ENCODE results near the gene TMEFF1. TPM values are rescaled to one million over a fixed set of nuclear protein-coding genes. Genes with fewer than 3 reads are reported as not detected.

The TMEFF1 gene
- total and polyA plus RNA-seq, 10 of the 15 experiments (the other 5 are each of a cell fraction or from before 2014, with no cell fraction given), result 0.03 to 0.55 (median 0.11) TPM; not detected in 3

DNA sequence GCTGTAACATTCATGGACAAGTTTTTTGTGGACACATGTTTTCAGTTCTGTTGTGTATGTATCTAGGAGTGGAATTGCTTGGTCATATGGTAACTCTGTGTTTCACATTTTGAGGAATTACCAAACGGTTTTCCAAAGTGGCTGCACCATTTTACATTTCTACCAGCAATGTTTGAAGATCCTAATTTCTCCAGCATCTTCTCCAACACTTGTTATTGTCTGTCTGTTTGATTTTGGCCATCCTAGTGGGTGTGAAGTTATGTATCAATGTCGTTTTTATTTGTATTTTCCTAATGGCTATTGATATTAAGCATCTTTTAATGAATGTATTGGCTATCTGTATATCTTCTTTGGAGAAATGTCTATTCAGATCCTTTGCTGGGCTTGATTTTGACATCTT lies 6.9 kb downstream of the TMEFF1 start:
- TF ChIP-seq BCLAF1 (IDR thresholded peaks at IDR 0.05) (no peak), ATF7 (IDR thresholded peaks at IDR 0.05; ENCODE audit: low read depth) (no peak), NFIC (IDR thresholded peaks at IDR 0.05; ENCODE audit: low read depth, low read length) (no peak), JUNB (IDR thresholded peaks at IDR 0.05) (no peak), CHD4 (IDR thresholded peaks at IDR 0.05) (no peak), ESRRA (IDR thresholded peaks at IDR 0.05; ENCODE audit: low read length) (no peak), POLR2A (IDR thresholded peaks at IDR 0.05; ENCODE audit: low read depth, low read length) (no peak), EED (IDR thresholded peaks at IDR 0.05; ENCODE audit: low read depth) (no peak), ZBED1 (IDR thresholded peaks at IDR 0.05; ENCODE audit: borderline replicate concordance) (no peak), ZNF24 (IDR thresholded peaks at IDR 0.05) (no peak)
- TF ChIP-seq, protein P1, sequence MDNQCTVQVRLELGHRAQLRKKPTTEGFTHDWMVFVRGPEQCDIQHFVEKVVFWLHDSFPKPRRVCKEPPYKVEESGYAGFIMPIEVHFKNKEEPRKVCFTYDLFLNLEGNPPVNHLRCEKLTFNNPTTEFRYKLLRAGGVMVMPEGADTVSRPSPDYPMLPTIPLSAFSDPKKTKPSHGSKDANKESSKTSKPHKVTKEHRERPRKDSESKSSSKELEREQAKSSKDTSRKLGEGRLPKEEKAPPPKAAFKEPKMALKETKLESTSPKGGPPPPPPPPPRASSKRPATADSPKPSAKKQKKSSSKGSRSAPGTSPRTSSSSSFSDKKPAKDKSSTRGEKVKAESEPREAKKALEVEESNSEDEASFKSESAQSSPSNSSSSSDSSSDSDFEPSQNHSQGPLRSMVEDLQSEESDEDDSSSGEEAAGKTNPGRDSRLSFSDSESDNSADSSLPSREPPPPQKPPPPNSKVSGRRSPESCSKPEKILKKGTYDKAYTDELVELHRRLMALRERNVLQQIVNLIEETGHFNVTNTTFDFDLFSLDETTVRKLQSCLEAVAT (IDR thresholded peaks at IDR 0.05), result no peak
- TF ChIP-seq, protein P2, sequence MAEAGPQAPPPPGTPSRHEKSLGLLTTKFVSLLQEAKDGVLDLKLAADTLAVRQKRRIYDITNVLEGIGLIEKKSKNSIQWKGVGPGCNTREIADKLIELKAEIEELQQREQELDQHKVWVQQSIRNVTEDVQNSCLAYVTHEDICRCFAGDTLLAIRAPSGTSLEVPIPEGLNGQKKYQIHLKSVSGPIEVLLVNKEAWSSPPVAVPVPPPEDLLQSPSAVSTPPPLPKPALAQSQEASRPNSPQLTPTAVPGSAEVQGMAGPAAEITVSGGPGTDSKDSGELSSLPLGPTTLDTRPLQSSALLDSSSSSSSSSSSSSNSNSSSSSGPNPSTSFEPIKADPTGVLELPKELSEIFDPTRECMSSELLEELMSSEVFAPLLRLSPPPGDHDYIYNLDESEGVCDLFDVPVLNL (IDR thresholded peaks at IDR 0.05; ENCODE audit: low read depth, low read length), result no peak
- ChIA-PET POLR2A (no interaction called here), CTCF (no interaction called here), RAD21 (ENCODE audit: unreplicated experiment) (no interaction called here), SMC1A (ENCODE audit: uncharacterized antibody, unreplicated experiment) (interaction anchor here (0.5 kb wide), 1 partner anchor 193 kb away, joined by 3 read pairs; no protein-coding TSS in a partner anchor)
- no peaks in the 10 kb centered on the region for H3K4me1 ChIP-seq (ENCODE audit: control insufficient read depth, insufficient read depth, low read length)
- no peak overlapping the region for H2AFZ ChIP-seq (ENCODE audit: control insufficient read depth, low read depth, low read length)
- 2% methylated on average over 2 of the region's 2 CpGs for WGBS (ENCODE audit: insufficient coverage, insufficient replicate concordance, low lambda C conversion rate, missing lambda C conversion rate)
- no peak for ATAC-seq
- H3K27me3 ChIP-seq (replicated peaks in 1 of 2; ENCODE audit: control insufficient read depth in 2 of 2, insufficient read depth in 2 of 2, low read length in 1 of 2), result peaks cover 0 to 4% of the 10 kb centered on the region in 2 experiments; a peak in 2 of 4 replicates
- no peaks in the 10 kb centered on the region for H3K79me2 ChIP-seq (ENCODE audit: control insufficient read depth, insufficient read depth, low read length)
- H3K36me3 ChIP-seq (ENCODE audit: control insufficient read depth in 2 of 2, insufficient read depth in 2 of 2, low read length in 1 of 2), result no peaks in the 10 kb centered on the region
- BruUV-seq (replicated peaks), result no TSS peak
- in situ Hi-C loops (cut with MboI) (no loop called here), intact Hi-C loops (cut with micrococcal nuclease; ENCODE audit: unreplicated experiment) (no loop called here)
- H3K27ac ChIP-seq (ENCODE audit: control insufficient read depth, insufficient read depth), result no peak overlapping the region
- no peak for FAIRE-seq
- no peaks in the 10 kb centered on the region for H4K20me1 ChIP-seq (ENCODE audit: control insufficient read depth, insufficient read depth)
- no peak overlapping the region for H3K4me3 ChIP-seq
- DNase-seq (ENCODE audit: low read depth, low spot score), result no peak
- no peaks in the 10 kb centered on the region for H3K9me3 ChIP-seq (replicated peaks; ENCODE audit: control insufficient read depth, insufficient read depth, low read length)
- no peak overlapping the region for H3K9ac ChIP-seq (ENCODE audit: control insufficient read depth, insufficient read depth, low read length)
- no peak overlapping the region for H3K4me2 ChIP-seq (ENCODE audit: control insufficient read depth, insufficient read depth)

All from GM12878 (cell line).